GM19438 (cell line): ENCODE data around the gene WNT9B.

Source experiments
- ATAC-seq: cut with Tn5 transposase; IDR thresholded peaks from one replicate; pipeline ENCODE4 v1.9.1; 2021; ENCODE audit warnings: low read depth; ENCODE audit not compliant: unreplicated experiment

The WNT9B gene

GRCh38 chr17:46853896-46854444 is 2.6 kb downstream of the WNT9B start:
- no peak for ATAC-seq

- no peak for ATAC-seq
These were observed 3.1 kb downstream of the WNT9B start for GRCh38 chr17:46854515-46854914.

- ATAC-seq = no peak
These were observed 3.6 kb downstream of the WNT9B start for GRCh38 chr17:46854948-46855347.

GRCh38 chr17:46857600-46857999 is 6.2 kb downstream of the WNT9B start:
- no peak for ATAC-seq

- no peak for ATAC-seq
These were observed 8.6 kb downstream of the WNT9B start for GRCh38 chr17:46859996-46860395.

GRCh38 chr17:46862949-46863348 is 11.6 kb downstream of the WNT9B start:
- ATAC-seq = no peak

GRCh38 chr17:46863383-46864121 is 12.2 kb downstream of the WNT9B start:
- no peak for ATAC-seq

- no peak for ATAC-seq
These were observed 13.7 kb downstream of the WNT9B start for GRCh38 chr17:46865100-46865499.

GRCh38 chr17:46866325-46866724 is 14.9 kb downstream of the WNT9B start:
- no peak for ATAC-seq

GRCh38 chr17:46866747-46867146 is 15.4 kb downstream of the WNT9B start:
- no peak for ATAC-seq

- ATAC-seq = no peak
These were observed 17.4 kb downstream of the WNT9B start for GRCh38 chr17:46868689-46869187.

GRCh38 chr17:46869296-46869695 is 17.9 kb downstream of the WNT9B start:
- ATAC-seq = no peak

- ATAC-seq = no peak
These were observed 18.8 kb downstream of the WNT9B start for GRCh38 chr17:46869975-46870803.

GRCh38 chr17:46872421-46872820 is 21.0 kb downstream of the WNT9B start:
- ATAC-seq = no peak

- no peak for ATAC-seq
These were observed 22.7 kb downstream of the WNT9B start for GRCh38 chr17:46873941-46874645.

- ATAC-seq = no peak
These were observed 23.5 kb downstream of the WNT9B start for GRCh38 chr17:46874906-46875305.

GRCh38 chr17:46875849-46876352 is 24.5 kb downstream of the WNT9B start:
- ATAC-seq = no peak

- no peak for ATAC-seq
These were observed 25.0 kb downstream of the WNT9B start for GRCh38 chr17:46876353-46876887.

GRCh38 chr17:46876926-46877325 is 25.5 kb downstream of the WNT9B start:
- ATAC-seq = no peak

GRCh38 chr17:46877466-46877865 is 26.1 kb downstream of the WNT9B start:
- no peak for ATAC-seq
